ENCODE measurements around the gene RNF207. TPM values are rescaled to one million over a fixed set of nuclear protein-coding genes. Genes with fewer than 3 reads are reported as not detected.

The RNF207 gene
- total RNA-seq, 2 experiments from 2014 or later, result 12.4 to 16.4 TPM

DNA sequence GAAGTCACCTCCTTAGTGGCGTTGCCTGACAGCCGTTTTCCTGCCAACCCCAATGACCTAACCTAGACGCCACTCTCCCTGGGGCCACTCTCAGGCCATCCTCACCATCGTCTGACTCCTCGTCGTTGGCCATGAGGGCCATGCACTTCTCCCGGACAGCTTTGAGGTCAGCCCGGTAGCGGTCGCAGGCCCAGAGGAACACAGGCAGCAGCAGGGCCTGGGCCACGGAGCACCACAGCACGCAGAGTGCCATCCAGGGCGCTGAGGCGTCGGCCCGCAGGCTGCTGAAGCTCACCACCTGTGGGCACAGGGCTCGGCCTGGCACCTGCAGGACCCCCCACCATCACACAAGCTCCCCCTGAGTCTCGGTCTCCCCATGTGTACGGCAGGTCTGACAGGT lies 45.3 kb downstream of the RNF207 start:
- CTCF ChIA-PET, result interaction anchor here (1.6 kb wide), 1 partner anchor 12 kb away, joined by 4 read pairs; no protein-coding TSS in a partner anchor
- H3K36me3 Mint-ChIP-seq (ENCODE audit: low read depth), result no peaks in the 10 kb centered on the region
- no peaks in the 10 kb centered on the region for H3K9me3 Mint-ChIP-seq
- POLR2A ChIA-PET, result no interaction called here
- H3K27ac Mint-ChIP-seq, result no peak overlapping the region
- peaks cover 47% of the 10 kb centered on the region for H3K27me3 Mint-ChIP-seq
- H3K4me1 Mint-ChIP-seq, result peaks cover 12% of the 10 kb centered on the region
- DNase-seq, result no peak
- no peak overlapping the region for H3K4me3 Mint-ChIP-seq

GRCh38 chr1:6251681-6252373 lies 45.9 kb downstream of the RNF207 start:
- peaks cover 42% of the 10 kb centered on the region for H3K27me3 Mint-ChIP-seq
- no peaks in the 10 kb centered on the region for H3K36me3 Mint-ChIP-seq (ENCODE audit: low read depth)
- H3K4me3 Mint-ChIP-seq, result no peak overlapping the region
- CTCF ChIA-PET, result interaction anchor here (1.4 kb wide), 1 partner anchor 186 kb away, joined by 4 read pairs; no protein-coding TSS in a partner anchor
- H3K27ac Mint-ChIP-seq, result no peak overlapping the region
- no peaks in the 10 kb centered on the region for H3K9me3 Mint-ChIP-seq
- no peak for DNase-seq
- H3K4me1 Mint-ChIP-seq, result peaks cover 6% of the 10 kb centered on the region
- POLR2A ChIA-PET, result no interaction called here

DNA sequence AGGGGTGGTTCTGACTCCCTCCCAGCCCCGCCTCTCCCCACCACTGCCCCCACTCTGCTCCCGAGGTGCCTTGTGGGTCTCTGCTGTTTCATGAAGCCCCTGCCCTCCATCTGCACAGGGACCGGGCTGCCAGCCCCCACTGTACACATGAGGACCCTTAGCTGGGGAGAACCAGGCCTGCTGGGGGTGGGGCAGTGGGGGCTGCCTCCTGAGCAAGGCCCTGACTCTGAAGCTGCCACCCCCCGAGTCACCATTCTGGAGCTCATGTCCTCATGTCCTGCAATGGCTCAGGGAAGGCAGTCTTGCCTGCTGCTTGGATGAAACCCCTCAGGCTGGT lies 46.4 kb downstream of the RNF207 start:
- Mint-ChIP-seq H3K27me3 (peaks cover 38% of the 10 kb centered on the region), H3K27ac (no peak overlapping the region), H3K4me1 (peaks cover 4% of the 10 kb centered on the region), H3K9me3 (no peaks in the 10 kb centered on the region), H3K36me3 (ENCODE audit: low read depth) (no peaks in the 10 kb centered on the region), H3K4me3 (no peak overlapping the region)
- ChIA-PET CTCF (interaction anchor here (1.4 kb wide), 1 partner anchor 185 kb away, joined by 4 read pairs; no protein-coding TSS in a partner anchor), POLR2A (no interaction called here)
- DNase-seq, result no peak

DNA sequence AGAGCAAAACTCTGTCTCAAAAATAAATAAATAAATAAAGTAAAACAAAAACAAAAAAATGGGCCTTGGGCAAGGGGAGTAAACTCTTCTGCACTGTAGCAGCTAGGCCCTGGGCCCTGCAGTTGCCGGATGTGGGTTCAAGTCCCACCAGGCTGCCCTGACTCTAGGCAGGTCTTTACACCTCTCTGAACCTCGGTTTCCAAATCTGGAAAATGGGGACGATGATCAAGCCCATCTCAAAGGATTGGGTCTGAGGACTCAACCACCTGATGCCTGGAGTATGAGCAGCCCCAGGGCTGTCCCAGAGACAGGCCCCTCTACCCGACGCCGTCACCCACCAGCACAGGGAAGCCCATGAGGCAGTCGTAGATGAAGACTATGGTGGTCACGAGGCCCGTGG lies 47.5 kb downstream of the RNF207 start:
- no peaks in the 10 kb centered on the region for H3K9me3 Mint-ChIP-seq
- DNase-seq, result no peak
- peaks cover 30% of the 10 kb centered on the region for H3K27me3 Mint-ChIP-seq
- ChIA-PET CTCF (no interaction called here), POLR2A (no interaction called here)
- H3K4me1 Mint-ChIP-seq, result peaks cover 4% of the 10 kb centered on the region
- H3K36me3 Mint-ChIP-seq (ENCODE audit: low read depth), result no peaks in the 10 kb centered on the region
- no peak overlapping the region for H3K27ac Mint-ChIP-seq
- H3K4me3 Mint-ChIP-seq, result no peak overlapping the region

- no peak overlapping the region for H3K4me3 Mint-ChIP-seq
- CTCF ChIA-PET, result no interaction called here
- H3K27ac Mint-ChIP-seq, result no peak overlapping the region
- peaks cover 13% of the 10 kb centered on the region for H3K4me1 Mint-ChIP-seq
- peaks cover 33% of the 10 kb centered on the region for H3K27me3 Mint-ChIP-seq
- no peaks in the 10 kb centered on the region for H3K36me3 Mint-ChIP-seq (ENCODE audit: low read depth)
- DNase-seq, result no peak
- POLR2A ChIA-PET, result no interaction called here
- H3K9me3 Mint-ChIP-seq, result no peaks in the 10 kb centered on the region
Measured at GRCh38 chr1:6254691-6255090, 48.8 kb downstream of the RNF207 start.

DNA sequence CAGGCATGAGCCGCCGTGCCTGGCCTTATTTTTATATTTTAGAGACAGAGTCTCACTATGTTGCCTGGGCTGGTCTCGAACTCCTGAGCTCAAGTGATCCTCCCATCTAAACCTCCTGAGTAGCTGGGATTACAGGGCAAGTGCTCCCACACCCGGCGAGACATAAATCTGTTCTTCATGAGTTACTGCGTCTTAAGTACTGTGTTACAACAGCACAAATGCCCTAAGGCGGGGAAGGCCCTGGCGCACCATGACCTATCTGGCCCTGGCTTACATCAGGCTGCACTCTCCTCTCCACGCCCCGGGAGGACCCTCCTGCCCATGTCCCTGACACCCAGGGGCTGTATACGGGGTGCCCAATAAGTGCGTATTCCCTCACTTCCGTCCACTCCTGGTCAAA lies 50.7 kb downstream of the RNF207 start:
- DNase-seq, result no peak
- Mint-ChIP-seq H3K4me1 (peaks cover 13% of the 10 kb centered on the region), H3K27ac (no peak overlapping the region), H3K27me3 (peaks cover 21% of the 10 kb centered on the region), H3K4me3 (no peak overlapping the region), H3K9me3 (no peaks in the 10 kb centered on the region), H3K36me3 (ENCODE audit: low read depth) (no peaks in the 10 kb centered on the region)
- POLR2A ChIA-PET, result no interaction called here
- CTCF ChIA-PET, result no interaction called here

GRCh38 chr1:6257541-6258069 lies 51.7 kb downstream of the RNF207 start:
- Mint-ChIP-seq H3K36me3 (ENCODE audit: low read depth) (no peaks in the 10 kb centered on the region), H3K9me3 (no peaks in the 10 kb centered on the region), H3K4me3 (no peak overlapping the region), H3K4me1 (peaks cover 19% of the 10 kb centered on the region), H3K27me3 (peaks cover 19% of the 10 kb centered on the region), H3K27ac (no peak overlapping the region)
- ChIA-PET POLR2A (no interaction called here), CTCF (interaction anchor here (4.0 kb wide), 1 partner anchor 11 kb away, joined by 18 read pairs; no protein-coding TSS in a partner anchor)
- no peak for DNase-seq

- DNase-seq, result no peak
- Mint-ChIP-seq H3K27me3 (peaks cover 17% of the 10 kb centered on the region), H3K27ac (no peak overlapping the region), H3K9me3 (no peaks in the 10 kb centered on the region), H3K36me3 (ENCODE audit: low read depth) (no peaks in the 10 kb centered on the region), H3K4me1 (peaks cover 27% of the 10 kb centered on the region), H3K4me3 (no peak overlapping the region)
- ChIA-PET CTCF (interaction anchor here (4.0 kb wide), 1 partner anchor 12 kb away, joined by 18 read pairs; no protein-coding TSS in a partner anchor), POLR2A (interaction anchor here (0.5 to 1.7 kb wide), 2 partner anchors 12 to 746 kb away, joined by 3 to 5 read pairs; no protein-coding TSS in a partner anchor)
Measured at GRCh38 chr1:6258675-6259074, 52.8 kb downstream of the RNF207 start.

DNA sequence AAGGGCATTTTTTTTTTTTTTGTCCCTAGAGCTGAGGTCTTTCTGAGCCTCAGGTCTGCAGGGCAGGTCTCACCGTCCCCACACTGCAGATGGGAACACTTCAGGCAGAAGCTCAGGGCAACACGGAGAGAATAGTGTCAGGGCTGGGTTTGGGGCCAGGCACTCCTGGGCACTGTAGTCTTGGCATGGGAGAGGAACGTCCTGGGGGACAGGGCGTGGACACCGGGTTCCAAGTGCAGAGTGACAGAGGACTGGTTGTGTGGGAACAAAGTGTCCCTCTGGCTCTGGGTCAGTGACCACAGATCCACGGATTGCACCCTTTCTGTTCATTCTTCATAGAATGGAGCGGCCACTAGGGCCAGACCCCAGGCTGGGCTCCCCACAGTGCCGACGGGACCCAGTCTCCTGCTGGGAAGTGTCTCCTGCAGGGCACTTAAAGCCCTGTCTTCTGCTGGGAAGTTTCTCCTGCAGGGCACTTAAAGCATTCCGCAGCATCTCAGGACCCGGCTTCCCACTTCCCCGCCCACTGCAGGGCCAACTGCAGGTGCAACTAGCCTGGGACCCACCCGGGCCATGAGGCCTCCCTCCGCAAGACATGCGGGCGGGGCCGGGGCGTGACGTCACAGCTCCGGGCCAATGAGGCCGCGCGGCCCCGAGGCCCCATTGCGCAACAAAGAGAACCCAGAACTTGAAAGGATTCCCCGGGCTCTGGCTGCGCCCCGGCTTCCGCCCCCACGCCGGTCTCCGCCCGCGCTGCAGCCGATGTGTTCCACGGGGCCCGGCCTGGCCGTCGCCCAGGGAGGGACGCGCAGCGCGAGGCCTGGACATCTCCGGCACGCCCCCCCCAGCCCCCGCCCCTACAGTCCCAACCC lies 53.8 kb downstream of the RNF207 start:
- no peak overlapping the region for H3K27ac Mint-ChIP-seq
- POLR2A ChIA-PET, result interaction anchor here (1.0 to 1.7 kb wide), 2 partner anchors 13 to 24 kb away, joined by 3 to 5 read pairs; partner anchors contain the start of gene ICMT

GRCh38 chr1:6260433-6260934 lies 54.6 kb downstream of the RNF207 start:
- no peak overlapping the region for H3K4me3 Mint-ChIP-seq
- CTCF ChIA-PET, result interaction anchor here (4.0 kb wide), 1 partner anchor 14 kb away, joined by 18 read pairs; no protein-coding TSS in a partner anchor

More for the DNA sequence above, 53.8 kb downstream of the RNF207 start:
- DNase-seq, result peak; percentile 85
- Mint-ChIP-seq H3K4me3 (peak overlapping the region; percentile 50), H3K9me3 (no peaks in the 10 kb centered on the region), H3K36me3 (ENCODE audit: low read depth) (no peaks in the 10 kb centered on the region), H3K27me3 (peaks cover 14% of the 10 kb centered on the region), H3K4me1 (peaks cover 34% of the 10 kb centered on the region)
- CTCF ChIA-PET, result interaction anchor here (4.0 kb wide), 1 partner anchor 13 kb away, joined by 18 read pairs; no protein-coding TSS in a partner anchor

GRCh38 chr1:6260961-6261614 lies 55.2 kb downstream of the RNF207 start, which contains the start of gene GPR153:
GPR153 (minus strand) TSS chr1:6261098; CDS start chr1:6254905, 6,193 bp downstream.
- Mint-ChIP-seq H3K9me3 (no peaks in the 10 kb centered on the region), H3K27ac (no peak within 1 kb of the TSS), H3K4me1 (peaks cover 40% of the 10 kb centered on the region), H3K36me3 (ENCODE audit: low read depth) (no peaks in the 10 kb centered on the region), H3K27me3 (peaks cover 14% of the 10 kb centered on the region), H3K4me3 (peak within 1 kb of the TSS; percentile 56)
- ChIA-PET POLR2A (no interaction called here), CTCF (interaction anchor here (4.0 kb wide), 1 partner anchor 14 kb away, joined by 18 read pairs; no protein-coding TSS in a partner anchor)
- DNase-seq, result peak; percentile 48

More at GRCh38 chr1:6260433-6260934, 54.6 kb downstream of the RNF207 start:
- no peaks in the 10 kb centered on the region for H3K36me3 Mint-ChIP-seq (ENCODE audit: low read depth)
- H3K27me3 Mint-ChIP-seq, result peaks cover 14% of the 10 kb centered on the region
- POLR2A ChIA-PET, result interaction anchor here (1.0 kb wide), 1 partner anchor 25 kb away, joined by 3 read pairs; the partner anchor contains the start of gene ICMT
- H3K4me1 Mint-ChIP-seq, result peaks cover 37% of the 10 kb centered on the region
- no peaks in the 10 kb centered on the region for H3K9me3 Mint-ChIP-seq
- no peak for DNase-seq
- H3K27ac Mint-ChIP-seq, result no peak overlapping the region

GRCh38 chr1:6261615-6261995 lies 55.7 kb downstream of the RNF207 start:
- Mint-ChIP-seq H3K4me3 (peak overlapping the region; percentile 56), H3K36me3 (ENCODE audit: low read depth) (no peaks in the 10 kb centered on the region), H3K4me1 (peaks cover 40% of the 10 kb centered on the region), H3K27ac (no peak overlapping the region), H3K27me3 (peaks cover 14% of the 10 kb centered on the region), H3K9me3 (no peaks in the 10 kb centered on the region)
- POLR2A ChIA-PET, result no interaction called here
- no peak for DNase-seq
- CTCF ChIA-PET, result no interaction called here
